HepG2 (cell line): ENCODE measurements around the gene DCUN1D3. TPM values are rescaled to one million over a fixed set of nuclear protein-coding genes. Genes with fewer than 3 reads are reported as not detected.

Source experiments
- CEBPB ChIP-seq: IDR thresholded peaks from 2 replicates; pipeline ENCODE4 v1.6.1; 2011; ENCODE audit warnings: low read depth, low read length, improper control_type of control experiment, borderline replicate concordance
- ESRRA ChIP-seq: sonication (generic); formaldehyde crosslinking; IDR thresholded peaks from 2 replicates; pipeline ENCODE4 v1.5.1; 2020; ENCODE audit warnings: mild to moderate bottlenecking, low read depth, missing genetic modification reagents
- FOXK1 ChIP-seq: sonication (generic); formaldehyde crosslinking; IDR thresholded peaks from 2 replicates; pipeline ENCODE4 v1.4.0; 2020; ENCODE audit warnings: low read depth, missing genetic modification reagents, borderline replicate concordance
- KDM4B ChIP-seq: sonication (generic); formaldehyde crosslinking; IDR thresholded peaks from 2 replicates; pipeline ENCODE4 v1.4.0; 2020; ENCODE audit warnings: missing genetic modification reagents
- MAFF ChIP-seq: IDR thresholded peaks from 2 replicates; pipeline ENCODE4 v1.6.1; 2011; ENCODE audit warnings: low read depth, low read length, improper control_type of control experiment
- PAX8 ChIP-seq: sonication (generic); formaldehyde crosslinking; IDR thresholded peaks from 2 replicates; pipeline ENCODE4 v1.8.0; 2022; ENCODE audit warnings: mild to moderate bottlenecking, missing genetic modification reagents, borderline replicate concordance
- RFXAP ChIP-seq: sonication (generic); formaldehyde crosslinking; IDR thresholded peaks from 2 replicates; pipeline ENCODE4 v1.4.0; 2020; ENCODE audit warnings: missing genetic modification reagents, borderline replicate concordance
- STAG1 ChIP-seq: sonication (generic); formaldehyde crosslinking; IDR thresholded peaks from 2 replicates; pipeline ENCODE4 v1.4.0; 2020; ENCODE audit warnings: missing genetic modification reagents
- ZFP90 ChIP-seq: sonication (generic); formaldehyde crosslinking; IDR thresholded peaks from 2 replicates; pipeline ENCODE4 v1.8.0; 2022; ENCODE audit warnings: missing genetic modification reagents, mild to moderate bottlenecking, inconsistent platforms, borderline replicate concordance
- ZNF101 ChIP-seq: sonication (generic); formaldehyde crosslinking; IDR thresholded peaks from 2 replicates; pipeline ENCODE4 v1.4.0; 2020; ENCODE audit warnings: mild to moderate bottlenecking, low read depth, missing genetic modification reagents, borderline replicate concordance
- ZNF124 ChIP-seq: sonication (generic); formaldehyde crosslinking; IDR thresholded peaks from 2 replicates; pipeline ENCODE4 v1.4.0; 2020; ENCODE audit warnings: missing genetic modification reagents
- ZNF234 ChIP-seq: sonication (generic); formaldehyde crosslinking; conservative IDR thresholded peaks from 2 replicates; pipeline ENCODE4 v1.5.1; 2020; ENCODE audit warnings: mild to moderate bottlenecking, missing genetic modification reagents
- ZNF709 ChIP-seq: sonication (generic); formaldehyde crosslinking; IDR thresholded peaks from 2 replicates; pipeline ENCODE4 v1.5.0; 2020; ENCODE audit warnings: mild to moderate bottlenecking, missing genetic modification reagents
- polyA plus RNA-seq, 8 experiments: library from polyadenylated mRNA; depleted of rRNA in 3 of 8; stranded (reverse) in 7 of 8; unstranded in 1 of 8; fragments of >200 nt; fragmentation: Illumina TruSeq in 4 of 8; extraction: Trizol in 4 of 8; gene quantifications; 2 replicates each; pipeline versions ENCODE4 v1.2.1 to v1.2.3, GENCODE V29; 2011 to 2016; ENCODE audit warnings: low read depth in 4 of 8, missing spikeins in 1 of 8, mixed read lengths in 1 of 8; ENCODE audit not compliant: insufficient read depth in 1 of 8
- total RNA-seq, 5 experiments: library from RNA; depleted of rRNA; stranded (reverse); fragments of >200 nt; fragmentation: Illumina TruSeq; extraction: Trizol; gene quantifications; 2 replicates each; pipeline ENCODE4 v1.2.3, GENCODE V29; 2016; ENCODE audit warnings: low read depth in 1 of 5
- TF ChIP-seq, protein P1 (sequence below): sonication (generic); formaldehyde crosslinking; IDR thresholded peaks from 2 replicates; pipeline ENCODE4 v1.4.0; 2020; ENCODE audit warnings: missing genetic modification reagents
- TF ChIP-seq, protein P2 (sequence below): IDR thresholded peaks from 2 replicates; pipeline ENCODE4 v1.6.1; 2016; ENCODE audit warnings: mild to moderate bottlenecking
- TF ChIP-seq, protein P3 (sequence below): sonication (generic); formaldehyde crosslinking; IDR thresholded peaks from 2 replicates; pipeline ENCODE4 v1.5.0; 2020; ENCODE audit warnings: mild to moderate bottlenecking, missing genetic modification reagents
- TF ChIP-seq, protein P4 (sequence below): sonication (generic); formaldehyde crosslinking; IDR thresholded peaks from 2 replicates; pipeline ENCODE4 v1.4.0; 2020; ENCODE audit warnings: low read depth, missing genetic modification reagents

Gene DCUN1D3
- total and polyA plus RNA-seq, 2 of the 13 experiments (the other 11 are each of a cell fraction or from before 2014, with no cell fraction given) = 5.0 to 19.3 TPM

DNA sequence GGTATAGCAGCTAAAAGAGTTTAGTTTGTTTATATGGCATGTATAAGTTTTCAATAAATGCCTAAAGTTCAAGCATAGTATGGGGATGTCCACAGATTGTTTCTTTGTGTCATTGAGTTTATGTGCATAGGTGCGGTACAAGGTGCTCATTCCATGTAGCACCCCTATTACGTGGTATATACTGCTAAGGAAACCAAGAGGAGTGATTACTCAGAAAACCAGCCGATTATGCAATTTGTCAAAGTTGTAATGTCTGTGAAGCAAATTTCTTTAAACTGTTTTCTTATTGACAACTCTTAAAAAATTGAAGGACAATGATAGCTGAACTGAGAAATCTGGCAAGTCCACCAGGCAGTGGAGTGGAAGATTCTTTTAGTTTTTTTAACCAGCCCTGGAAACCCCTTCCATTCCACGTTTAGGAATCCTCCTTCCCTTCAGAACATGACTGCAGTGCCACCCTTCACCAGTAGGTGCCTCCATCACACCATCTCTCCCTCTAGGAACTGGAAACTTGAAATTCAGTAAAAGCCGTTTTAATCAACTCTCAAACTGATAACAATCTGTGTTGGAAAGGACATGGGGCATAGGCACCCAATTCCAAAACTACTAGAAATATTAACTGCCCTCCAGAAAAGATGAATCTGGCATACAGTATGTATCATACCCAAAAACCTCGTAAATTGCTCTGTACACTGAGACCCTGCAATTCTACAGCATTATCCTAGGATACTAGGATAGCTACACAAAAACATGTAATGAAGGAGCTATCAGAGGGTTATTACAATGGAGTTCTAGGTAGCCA lies 50.4 kb downstream of the DCUN1D3 start (continued):
- peak; percentile 86 for TF ChIP-seq MAFF
- peak; percentile 47; the same call in 1 of the 2 replicates for TF ChIP-seq FOXK1 (CRISPR knock-in tag)
- TF ChIP-seq, protein P1, sequence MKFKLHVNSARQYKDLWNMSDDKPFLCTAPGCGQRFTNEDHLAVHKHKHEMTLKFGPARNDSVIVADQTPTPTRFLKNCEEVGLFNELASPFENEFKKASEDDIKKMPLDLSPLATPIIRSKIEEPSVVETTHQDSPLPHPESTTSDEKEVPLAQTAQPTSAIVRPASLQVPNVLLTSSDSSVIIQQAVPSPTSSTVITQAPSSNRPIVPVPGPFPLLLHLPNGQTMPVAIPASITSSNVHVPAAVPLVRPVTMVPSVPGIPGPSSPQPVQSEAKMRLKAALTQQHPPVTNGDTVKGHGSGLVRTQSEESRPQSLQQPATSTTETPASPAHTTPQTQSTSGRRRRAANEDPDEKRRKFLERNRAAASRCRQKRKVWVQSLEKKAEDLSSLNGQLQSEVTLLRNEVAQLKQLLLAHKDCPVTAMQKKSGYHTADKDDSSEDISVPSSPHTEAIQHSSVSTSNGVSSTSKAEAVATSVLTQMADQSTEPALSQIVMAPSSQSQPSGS = peak; percentile 70; the same call in 1 of the 2 replicates
- TF ChIP-seq CEBPB = peak; percentile 67; the same call in 1 of the 2 replicates
- no peak for TF ChIP-seq ZFP90
- TF ChIP-seq ZNF709 (CRISPR knock-in tag) = no peak
- TF ChIP-seq, protein P2, sequence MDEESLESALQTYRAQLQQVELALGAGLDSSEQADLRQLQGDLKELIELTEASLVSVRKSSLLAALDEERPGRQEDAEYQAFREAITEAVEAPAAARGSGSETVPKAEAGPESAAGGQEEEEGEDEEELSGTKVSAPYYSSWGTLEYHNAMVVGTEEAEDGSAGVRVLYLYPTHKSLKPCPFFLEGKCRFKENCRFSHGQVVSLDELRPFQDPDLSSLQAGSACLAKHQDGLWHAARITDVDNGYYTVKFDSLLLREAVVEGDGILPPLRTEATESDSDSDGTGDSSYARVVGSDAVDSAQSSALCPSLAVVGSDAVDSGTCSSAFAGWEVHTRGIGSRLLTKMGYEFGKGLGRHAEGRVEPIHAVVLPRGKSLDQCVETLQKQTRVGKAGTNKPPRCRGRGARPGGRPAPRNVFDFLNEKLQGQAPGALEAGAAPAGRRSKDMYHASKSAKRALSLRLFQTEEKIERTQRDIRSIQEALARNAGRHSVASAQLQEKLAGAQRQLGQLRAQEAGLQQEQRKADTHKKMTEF (CRISPR knock-in tag) = no peak
- peak; percentile 85; the same call in 1 of the 2 replicates for TF ChIP-seq PAX8 (CRISPR knock-in tag)
- peak; percentile 100 for TF ChIP-seq STAG1 (CRISPR knock-in tag)
- peak; percentile 65; the same call in 1 of the 2 replicates for TF ChIP-seq KDM4B (CRISPR knock-in tag)
- peak; percentile 61; the same call in 1 of the 2 replicates for TF ChIP-seq ZNF124 (CRISPR knock-in tag)
- no peak for TF ChIP-seq RFXAP (CRISPR knock-in tag)
- TF ChIP-seq, protein P3, sequence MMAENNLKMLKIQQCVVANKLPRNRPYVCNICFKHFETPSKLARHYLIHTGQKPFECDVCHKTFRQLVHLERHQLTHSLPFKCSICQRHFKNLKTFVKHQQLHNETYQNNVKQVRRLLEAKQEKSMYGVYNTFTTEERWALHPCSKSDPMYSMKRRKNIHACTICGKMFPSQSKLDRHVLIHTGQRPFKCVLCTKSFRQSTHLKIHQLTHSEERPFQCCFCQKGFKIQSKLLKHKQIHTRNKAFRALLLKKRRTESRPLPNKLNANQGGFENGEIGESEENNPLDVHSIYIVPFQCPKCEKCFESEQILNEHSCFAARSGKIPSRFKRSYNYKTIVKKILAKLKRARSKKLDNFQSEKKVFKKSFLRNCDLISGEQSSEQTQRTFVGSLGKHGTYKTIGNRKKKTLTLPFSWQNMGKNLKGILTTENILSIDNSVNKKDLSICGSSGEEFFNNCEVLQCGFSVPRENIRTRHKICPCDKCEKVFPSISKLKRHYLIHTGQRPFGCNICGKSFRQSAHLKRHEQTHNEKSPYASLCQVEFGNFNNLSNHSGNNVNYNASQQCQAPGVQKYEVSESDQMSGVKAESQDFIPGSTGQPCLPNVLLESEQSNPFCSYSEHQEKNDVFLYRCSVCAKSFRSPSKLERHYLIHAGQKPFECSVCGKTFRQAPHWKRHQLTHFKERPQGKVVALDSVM (CRISPR knock-in tag) = no peak
- TF ChIP-seq ESRRA (CRISPR knock-in tag) = 0 out of 2 replicates have a peak, but pooled peaks have one; percentile 24
- TF ChIP-seq ZNF101 (CRISPR knock-in tag) = no peak
- no peak for TF ChIP-seq ZNF234 (CRISPR knock-in tag)
- TF ChIP-seq, protein P4, sequence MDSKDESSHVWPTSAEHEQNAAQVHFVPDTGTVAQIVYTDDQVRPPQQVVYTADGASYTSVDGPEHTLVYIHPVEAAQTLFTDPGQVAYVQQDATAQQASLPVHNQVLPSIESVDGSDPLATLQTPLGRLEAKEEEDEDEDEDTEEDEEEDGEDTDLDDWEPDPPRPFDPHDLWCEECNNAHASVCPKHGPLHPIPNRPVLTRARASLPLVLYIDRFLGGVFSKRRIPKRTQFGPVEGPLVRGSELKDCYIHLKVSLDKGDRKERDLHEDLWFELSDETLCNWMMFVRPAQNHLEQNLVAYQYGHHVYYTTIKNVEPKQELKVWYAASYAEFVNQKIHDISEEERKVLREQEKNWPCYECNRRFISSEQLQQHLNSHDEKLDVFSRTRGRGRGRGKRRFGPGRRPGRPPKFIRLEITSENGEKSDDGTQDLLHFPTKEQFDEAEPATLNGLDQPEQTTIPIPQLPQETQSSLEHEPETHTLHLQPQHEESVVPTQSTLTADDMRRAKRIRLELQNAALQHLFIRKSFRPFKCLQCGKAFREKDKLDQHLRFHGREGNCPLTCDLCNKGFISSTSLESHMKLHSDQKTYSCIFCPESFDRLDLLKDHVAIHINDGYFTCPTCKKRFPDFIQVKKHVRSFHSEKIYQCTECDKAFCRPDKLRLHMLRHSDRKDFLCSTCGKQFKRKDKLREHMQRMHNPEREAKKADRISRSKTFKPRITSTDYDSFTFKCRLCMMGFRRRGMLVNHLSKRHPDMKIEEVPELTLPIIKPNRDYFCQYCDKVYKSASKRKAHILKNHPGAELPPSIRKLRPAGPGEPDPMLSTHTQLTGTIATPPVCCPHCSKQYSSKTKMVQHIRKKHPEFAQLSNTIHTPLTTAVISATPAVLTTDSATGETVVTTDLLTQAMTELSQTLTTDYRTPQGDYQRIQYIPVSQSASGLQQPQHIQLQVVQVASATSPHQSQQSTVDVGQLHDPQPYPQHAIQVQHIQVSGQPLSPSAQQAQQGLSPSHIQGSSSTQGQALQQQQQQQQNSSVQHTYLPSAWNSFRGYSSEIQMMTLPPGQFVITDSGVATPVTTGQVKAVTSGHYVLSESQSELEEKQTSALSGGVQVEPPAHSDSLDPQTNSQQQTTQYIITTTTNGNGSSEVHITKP (CRISPR knock-in tag) = 0 out of 2 replicates have a peak, but pooled peaks have one; percentile 54
